Upper lobe of right lung (tissue), 1 donor: ENCODE results near the gene JAKMIP2. TPM values are rescaled to one million over a fixed set of nuclear protein-coding genes. Genes with fewer than 3 reads are reported as not detected.

Source experiments
- ATAC-seq: fragments of 200-7000 bp; cut with Tn5 transposase; one replicate; pipeline ENCODE4 v1.9.1; 2020; ENCODE audit warnings: mild to moderate bottlenecking, moderate library complexity
- DNase-seq: peaks from one replicate; pipeline ENCODE4 v3.0.0-alpha.2; 2020
- H3K27ac ChIP-seq: fragments of 200-600 bp; one replicate; pipeline ENCODE4 v1.8.0; 2022
- H3K27me3 ChIP-seq: fragments of 200-600 bp; one replicate; pipeline ENCODE4 v1.8.0; 2022; ENCODE audit warnings: mild to moderate bottlenecking
- H3K36me3 ChIP-seq: fragments of 200-600 bp; one replicate; pipeline ENCODE4 v1.8.0; 2022
- H3K4me1 ChIP-seq: fragments of 200-600 bp; one replicate; pipeline ENCODE4 v1.8.0; 2022
- H3K4me3 ChIP-seq: fragments of 200-600 bp; one replicate; pipeline ENCODE4 v1.8.0; 2022; ENCODE audit warnings: mild to moderate bottlenecking
- H3K9me3 ChIP-seq: fragments of 200-600 bp; one replicate; pipeline ENCODE4 v1.8.0; 2022
- intact Hi-C: fragments of 100-400 bp; cut with DNase I; formaldehyde crosslinking; loops from one replicate; pipeline ENCODE4 v1.11.0; 2022
- total RNA-seq: library from RNA; stranded (reverse); fragmentation: NEBNext Ultra II Directional; extraction: Animal tissue kit (Norgen Biotek cat#: 25700); gene quantifications from one replicate; pipeline ENCODE4 v1.2.1, GENCODE V29; 2021
- TF ChIP-seq, protein P1 (sequence below): fragments of 200-600 bp; IDR thresholded peaks from one replicate; pipeline ENCODE4 v1.8.0; 2022; ENCODE audit warnings: antibody characterized with exemption
- donor health status: DM: no; HTN: yes; CAD: no; lungs with severe emphysema.

The JAKMIP2 gene
- total RNA-seq, 1 donor from 2014 or later: 7.5 TPM

DNA sequence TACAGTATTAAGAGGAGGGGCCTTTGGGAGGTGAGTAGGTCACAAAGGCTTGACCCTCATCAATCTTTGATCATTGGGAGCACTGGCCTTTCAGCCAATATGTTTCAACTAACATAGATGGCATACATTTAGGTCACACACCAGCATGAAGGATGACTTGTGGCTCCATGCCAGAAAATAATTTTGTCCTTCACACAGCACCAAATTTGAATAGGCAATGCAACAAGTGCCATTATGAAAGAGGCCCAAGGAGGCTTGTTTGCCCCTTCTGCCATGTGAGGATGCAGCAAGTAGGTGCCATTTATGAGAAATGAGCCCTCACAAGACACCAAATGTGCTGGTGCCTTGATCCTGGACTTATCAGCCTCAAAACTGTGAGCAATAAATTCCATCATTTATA, 81.1 kb downstream of the JAKMIP2 start:
- ATAC-seq: no peak
- Histone ChIP-seq H3K27ac (no peak overlapping the region), H3K4me3 (no peak overlapping the region), H3K4me1 (no peaks in the 10 kb centered on the region), H3K27me3 (no peaks in the 10 kb centered on the region), H3K9me3 (no peaks in the 10 kb centered on the region), H3K36me3 (no peaks in the 10 kb centered on the region)
- intact Hi-C loops: no loop called here
- TF ChIP-seq, protein P1, sequence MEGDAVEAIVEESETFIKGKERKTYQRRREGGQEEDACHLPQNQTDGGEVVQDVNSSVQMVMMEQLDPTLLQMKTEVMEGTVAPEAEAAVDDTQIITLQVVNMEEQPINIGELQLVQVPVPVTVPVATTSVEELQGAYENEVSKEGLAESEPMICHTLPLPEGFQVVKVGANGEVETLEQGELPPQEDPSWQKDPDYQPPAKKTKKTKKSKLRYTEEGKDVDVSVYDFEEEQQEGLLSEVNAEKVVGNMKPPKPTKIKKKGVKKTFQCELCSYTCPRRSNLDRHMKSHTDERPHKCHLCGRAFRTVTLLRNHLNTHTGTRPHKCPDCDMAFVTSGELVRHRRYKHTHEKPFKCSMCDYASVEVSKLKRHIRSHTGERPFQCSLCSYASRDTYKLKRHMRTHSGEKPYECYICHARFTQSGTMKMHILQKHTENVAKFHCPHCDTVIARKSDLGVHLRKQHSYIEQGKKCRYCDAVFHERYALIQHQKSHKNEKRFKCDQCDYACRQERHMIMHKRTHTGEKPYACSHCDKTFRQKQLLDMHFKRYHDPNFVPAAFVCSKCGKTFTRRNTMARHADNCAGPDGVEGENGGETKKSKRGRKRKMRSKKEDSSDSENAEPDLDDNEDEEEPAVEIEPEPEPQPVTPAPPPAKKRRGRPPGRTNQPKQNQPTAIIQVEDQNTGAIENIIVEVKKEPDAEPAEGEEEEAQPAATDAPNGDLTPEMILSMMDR: no peak
- no peak for DNase-seq

GRCh38 chr5:147699496-147700088, 82.9 kb downstream of the JAKMIP2 start:
- intact Hi-C loops: no loop called here
- DNase-seq (no peak), ATAC-seq (no peak)
- H3K9me3 ChIP-seq: no peaks in the 10 kb centered on the region
- no peaks in the 10 kb centered on the region for H3K4me1 ChIP-seq
- H3K4me3 ChIP-seq: no peak overlapping the region
- H3K27me3 ChIP-seq: no peaks in the 10 kb centered on the region
- no peak overlapping the region for H3K27ac ChIP-seq
- H3K36me3 ChIP-seq: no peaks in the 10 kb centered on the region
- TF ChIP-seq, protein P1: no peak

GRCh38 chr5:147697380-147697779, 85.1 kb downstream of the JAKMIP2 start:
- intact Hi-C loops: no loop called here
- Histone ChIP-seq H3K36me3 (no peaks in the 10 kb centered on the region), H3K4me3 (no peak overlapping the region), H3K27ac (no peak overlapping the region), H3K9me3 (no peaks in the 10 kb centered on the region), H3K27me3 (no peaks in the 10 kb centered on the region), H3K4me1 (no peaks in the 10 kb centered on the region)
- ATAC-seq (no peak), DNase-seq (no peak)
- TF ChIP-seq, protein P1: no peak

- intact Hi-C loops: no loop called here
- no peaks in the 10 kb centered on the region for H3K9me3 ChIP-seq
- ATAC-seq (no peak), DNase-seq (no peak)
- H3K36me3 ChIP-seq: no peaks in the 10 kb centered on the region
- H3K4me1 ChIP-seq: no peaks in the 10 kb centered on the region
- no peaks in the 10 kb centered on the region for H3K27me3 ChIP-seq
- TF ChIP-seq, protein P1: no peak
- no peak overlapping the region for H3K4me3 ChIP-seq
- H3K27ac ChIP-seq: no peak overlapping the region
Measured at GRCh38 chr5:147694772-147695171, 87.8 kb downstream of the JAKMIP2 start.

GRCh38 chr5:147693233-147693632, 89.3 kb downstream of the JAKMIP2 start:
- TF ChIP-seq, protein P1: no peak
- Histone ChIP-seq H3K27ac (no peak overlapping the region), H3K9me3 (no peaks in the 10 kb centered on the region), H3K4me1 (no peaks in the 10 kb centered on the region), H3K36me3 (no peaks in the 10 kb centered on the region), H3K27me3 (no peaks in the 10 kb centered on the region), H3K4me3 (no peak overlapping the region)
- ATAC-seq (no peak), DNase-seq (no peak)
- intact Hi-C loops: no loop called here

DNA sequence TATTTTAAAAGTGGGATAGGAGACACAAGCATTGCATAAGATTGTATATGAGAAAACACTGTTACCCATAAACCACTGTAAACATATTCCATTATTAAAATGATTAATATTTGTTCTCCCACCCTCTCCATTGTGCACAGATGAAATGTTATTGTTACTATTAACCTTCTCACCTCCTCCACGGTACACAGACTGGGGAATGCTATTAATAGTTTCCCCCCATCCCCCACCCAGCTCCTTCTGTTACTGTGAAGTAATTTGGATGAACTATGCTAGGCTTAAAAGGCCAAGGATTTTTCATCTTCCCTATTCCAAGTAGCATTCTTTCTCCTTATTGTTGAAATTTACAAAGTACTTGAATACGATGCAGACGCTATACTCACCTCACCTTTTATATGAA, 91.4 kb downstream of the JAKMIP2 start:
- no peak overlapping the region for H3K27ac ChIP-seq
- intact Hi-C loops: no loop called here
- H3K27me3 ChIP-seq: no peaks in the 10 kb centered on the region
- no peak for DNase-seq
- no peaks in the 10 kb centered on the region for H3K4me1 ChIP-seq
- no peaks in the 10 kb centered on the region for H3K9me3 ChIP-seq
- H3K4me3 ChIP-seq: no peak overlapping the region
- no peak for ATAC-seq
- no peaks in the 10 kb centered on the region for H3K36me3 ChIP-seq
- TF ChIP-seq, protein P1: no peak
